Measurements from ENCODE around the gene RAB38. TPM values are rescaled to one million over a fixed set of nuclear protein-coding genes. Genes with fewer than 3 reads are reported as not detected.

Gene RAB38
- polyA plus RNA-seq, 3 donors: 19.9 to 22.4 (median 22.2) TPM

DNA sequence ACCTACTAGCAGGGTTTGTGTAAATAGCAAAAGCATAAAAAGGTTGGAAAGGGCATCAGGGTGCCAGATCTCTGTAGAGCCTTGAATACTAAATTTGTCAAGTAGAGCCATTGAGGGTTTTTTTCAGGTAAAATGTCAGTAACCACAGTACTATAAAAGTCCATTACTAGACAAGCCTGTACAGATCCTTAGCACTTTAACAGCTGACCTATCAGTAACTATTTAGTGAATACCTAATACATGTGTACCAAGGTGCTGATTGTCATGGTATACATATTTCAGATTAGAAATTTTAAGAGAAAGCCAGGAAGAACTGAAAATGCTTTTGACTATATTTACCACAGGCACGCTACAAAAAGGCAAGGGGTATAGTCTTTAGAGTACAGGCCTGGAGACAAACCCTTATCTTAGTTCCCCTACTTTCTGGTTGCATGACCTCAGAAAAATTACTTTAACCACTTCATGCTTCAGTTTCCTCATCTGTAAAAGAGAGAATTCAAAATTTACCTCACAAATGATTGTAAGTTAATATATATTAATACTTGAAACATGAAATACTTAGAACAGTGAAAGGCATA is 57.9 kb downstream of the RAB38 start:
- no peak for DNase-seq (ENCODE audit: extremely low read depth in 1 of 11, low read depth in 9 of 11, low spot score in 4 of 11)

DNA sequence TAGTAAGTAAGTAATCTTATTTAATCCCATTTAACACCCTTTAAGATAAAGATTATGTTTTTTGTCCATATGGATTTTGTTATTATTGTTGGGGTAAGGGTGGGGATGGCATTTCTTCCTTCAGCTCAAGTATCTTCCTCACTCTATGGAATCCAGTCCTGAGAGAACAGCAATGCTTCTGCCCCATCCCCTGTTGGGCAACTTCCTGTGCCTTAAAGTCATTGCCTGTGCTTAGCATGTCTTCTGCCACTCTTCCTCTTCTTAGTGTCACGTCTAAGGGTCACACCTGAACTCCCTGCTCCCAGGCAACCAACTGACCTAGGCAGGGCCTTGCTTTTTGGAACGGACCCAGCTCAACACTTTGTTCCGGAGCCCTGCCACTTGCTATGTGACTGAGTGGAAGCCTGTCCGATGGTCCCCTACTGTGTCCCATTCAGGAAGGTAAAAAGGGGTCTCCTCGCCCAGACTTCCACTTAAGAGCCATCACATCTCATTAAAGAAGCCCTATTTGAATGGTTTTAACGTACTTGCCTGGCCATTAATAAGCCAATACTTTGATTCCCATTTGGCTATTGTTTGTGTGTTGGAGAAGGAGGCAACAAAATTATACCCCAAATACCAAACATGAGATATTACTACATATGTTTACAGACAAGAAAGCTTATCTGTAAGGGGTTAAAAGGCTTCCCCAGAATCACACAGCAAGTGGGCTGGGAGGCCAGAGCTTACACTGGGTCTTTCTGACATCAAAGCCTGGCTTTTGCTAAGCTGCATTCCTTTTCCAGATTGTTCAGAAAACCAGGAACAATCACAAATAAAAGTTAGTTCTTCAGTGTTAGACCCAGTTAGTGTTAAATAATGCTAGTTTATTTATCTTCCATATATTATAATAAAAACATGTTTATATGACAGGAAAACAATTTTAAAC is 59.2 kb downstream of the RAB38 start:
- DNase-seq (ENCODE audit: extremely low read depth in 1 of 11, low read depth in 9 of 11, low spot score in 4 of 11): no peak

DNA sequence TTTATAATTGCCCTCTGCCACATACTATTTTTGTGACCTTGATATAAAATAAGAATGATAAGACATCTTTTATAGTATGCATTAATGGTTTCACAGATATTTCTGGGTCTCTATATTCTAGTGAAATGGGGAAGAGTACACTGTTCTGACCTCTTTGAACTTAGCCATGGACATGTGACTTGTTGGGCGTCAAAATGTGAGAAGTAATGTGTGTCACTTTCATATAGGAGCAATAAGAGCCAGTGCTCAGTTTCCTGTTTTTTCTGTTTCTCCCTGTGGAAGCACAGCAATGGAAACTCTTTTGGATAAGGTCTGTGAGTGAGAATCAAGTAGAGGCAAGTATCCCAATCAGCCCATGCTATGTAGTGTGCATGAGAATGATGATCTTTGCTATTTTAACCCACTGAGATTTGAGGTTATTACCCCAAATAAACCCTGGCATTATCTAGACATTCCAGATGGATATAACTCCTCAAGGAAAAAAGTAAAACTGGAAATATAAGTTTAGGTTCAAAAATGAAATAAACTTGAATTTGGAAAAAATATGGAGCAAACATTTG is 60.7 kb downstream of the RAB38 start:
- DNase-seq (ENCODE audit: extremely low read depth in 1 of 11, low read depth in 9 of 11, low spot score in 4 of 11): no peak

DNA sequence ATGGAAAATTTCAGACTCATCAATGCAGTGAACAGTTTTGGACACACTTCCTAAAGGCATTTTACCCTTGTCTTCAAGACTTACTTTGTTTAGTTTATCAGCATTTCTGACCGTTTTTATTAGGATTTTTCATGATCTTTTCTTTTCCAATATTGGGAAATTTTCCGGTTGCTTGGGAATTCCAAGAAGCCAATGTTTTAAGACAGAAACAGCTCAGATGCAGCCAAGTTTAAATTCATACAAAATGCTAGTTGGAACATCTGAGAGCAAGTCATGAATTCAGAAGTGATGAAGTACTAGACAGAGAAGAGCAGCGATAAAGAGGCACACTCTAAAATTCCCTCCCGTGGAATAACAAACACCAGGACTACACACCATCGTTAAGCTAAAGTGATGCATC is 68.6 kb downstream of the RAB38 start:
- DNase-seq (ENCODE audit: extremely low read depth in 1 of 11, low read depth in 9 of 11, low spot score in 4 of 11): no peak

DNA sequence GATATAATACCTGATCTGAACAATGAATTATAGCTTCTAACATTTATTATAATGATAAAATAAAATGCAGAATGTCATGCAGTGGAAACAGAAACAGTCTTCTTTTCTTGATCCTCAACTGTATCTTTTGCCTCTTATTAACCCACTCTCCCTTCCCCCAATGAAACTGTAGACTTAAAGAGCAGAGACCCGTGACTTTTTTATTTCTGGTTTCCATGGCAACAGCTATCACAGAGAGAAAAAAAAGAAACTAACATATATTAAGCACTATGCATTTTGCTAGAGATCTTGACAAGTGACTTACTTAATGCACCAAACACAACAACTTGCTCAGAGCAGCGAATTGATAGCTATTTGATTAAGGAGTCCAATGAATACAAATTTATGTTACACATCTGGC is 69.3 kb downstream of the RAB38 start:
- peak in 6 of 11 donors; percentile 9 to 41 (median 18) for DNase-seq (ENCODE audit: extremely low read depth in 1 of 11, low read depth in 9 of 11, low spot score in 4 of 11)

DNA sequence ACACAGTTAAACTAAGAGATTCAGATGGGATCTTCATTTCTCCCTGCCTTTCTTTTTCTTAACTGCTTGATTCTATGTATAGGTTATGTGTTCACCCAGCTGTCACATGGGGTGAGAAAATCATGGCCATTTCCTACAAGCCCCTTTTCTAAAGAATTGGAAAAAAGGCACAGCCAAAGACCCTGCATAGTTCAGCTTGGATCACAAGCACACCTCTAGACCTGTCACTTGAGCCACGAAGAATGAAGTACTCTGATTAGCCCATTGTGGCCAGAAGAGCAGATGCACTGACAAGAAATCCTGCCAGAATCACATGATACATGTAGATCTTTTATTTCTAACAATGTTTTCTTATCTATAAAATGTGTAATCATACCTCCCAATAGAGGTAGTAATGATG is 69.7 kb downstream of the RAB38 start:
- no peak for DNase-seq (ENCODE audit: extremely low read depth in 1 of 11, low read depth in 9 of 11, low spot score in 4 of 11)

DNA sequence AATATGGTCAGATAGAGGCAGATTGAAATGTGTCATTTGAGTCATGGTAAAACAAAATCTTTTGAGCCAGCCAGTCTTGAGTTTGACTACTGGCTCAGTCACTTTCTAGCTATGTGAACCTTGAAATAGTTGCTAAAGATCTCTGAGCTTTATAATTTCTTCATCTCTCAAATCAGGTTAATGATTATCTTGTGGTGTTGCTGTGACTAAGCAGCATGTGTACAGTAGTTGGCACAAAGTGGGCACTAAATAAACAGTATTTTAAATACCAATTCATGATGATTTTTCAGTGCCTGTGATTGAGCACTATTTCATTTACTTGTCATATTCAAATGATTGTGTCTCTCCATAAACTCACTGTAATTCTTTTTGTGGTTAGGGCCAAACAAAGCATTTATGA is 70.8 kb downstream of the RAB38 start:
- DNase-seq (ENCODE audit: extremely low read depth in 1 of 11, low read depth in 9 of 11, low spot score in 4 of 11): no peak

DNA sequence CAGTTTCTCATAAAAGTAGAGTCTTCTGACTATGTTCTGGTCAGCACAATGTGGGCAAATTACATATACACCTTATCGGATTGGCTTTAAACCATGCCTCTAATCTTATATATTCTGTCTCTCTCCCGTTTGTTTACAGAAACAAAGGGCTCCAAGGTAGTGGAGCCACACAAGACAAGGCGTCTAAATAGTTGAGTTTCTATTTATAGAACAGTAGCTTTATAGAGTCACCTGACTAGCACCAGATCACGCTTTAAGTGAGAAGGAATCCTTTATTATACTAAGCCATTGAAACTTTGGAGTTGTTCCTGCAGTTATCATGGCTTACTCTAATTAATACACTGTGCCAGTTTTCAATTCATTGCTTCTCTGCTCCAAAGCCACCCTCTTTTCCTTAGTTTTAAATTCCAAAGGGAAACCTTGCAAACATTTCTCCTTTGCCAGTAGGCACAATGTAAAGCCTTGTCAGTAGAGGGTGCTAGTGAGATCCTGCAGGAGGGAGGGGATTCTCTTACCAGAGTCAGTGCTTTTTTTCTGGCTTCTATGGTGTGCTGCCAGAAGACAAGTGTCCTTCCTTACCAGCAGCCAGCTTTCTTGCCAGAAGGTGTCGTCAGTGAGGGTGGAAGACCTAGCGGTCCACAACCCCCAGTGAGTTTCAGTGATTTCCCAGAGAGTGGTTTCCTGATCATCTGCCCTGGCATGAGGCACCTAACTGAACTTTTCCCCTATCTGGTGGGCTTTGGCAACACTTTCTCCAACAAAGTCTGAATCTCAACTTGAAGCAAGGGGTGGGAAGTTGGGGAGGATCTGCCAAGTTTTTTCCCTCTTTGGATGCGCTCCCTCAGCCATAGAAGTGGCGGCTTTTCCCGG is 71.7 kb downstream of the RAB38 start:
- no peak for DNase-seq (ENCODE audit: extremely low read depth in 1 of 11, low read depth in 9 of 11, low spot score in 4 of 11)

DNA sequence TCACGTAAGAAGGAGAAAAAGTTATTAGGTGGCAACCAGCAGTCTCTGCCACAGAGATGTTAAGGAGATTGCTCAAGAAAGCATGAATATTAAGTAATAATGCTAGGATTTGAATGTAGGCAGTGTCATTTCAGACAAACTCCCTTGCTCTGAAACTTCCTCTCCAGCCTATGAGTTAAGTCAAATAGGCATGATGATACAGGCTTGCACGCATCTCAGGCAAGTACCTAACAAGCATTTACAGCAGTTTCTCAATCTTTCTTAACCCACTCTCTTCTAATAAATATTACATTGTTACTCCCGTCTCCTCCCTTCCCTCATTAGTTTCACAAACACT is 72.7 kb downstream of the RAB38 start:
- DNase-seq (ENCODE audit: extremely low read depth in 1 of 11, low read depth in 9 of 11, low spot score in 4 of 11): no peak

DNA sequence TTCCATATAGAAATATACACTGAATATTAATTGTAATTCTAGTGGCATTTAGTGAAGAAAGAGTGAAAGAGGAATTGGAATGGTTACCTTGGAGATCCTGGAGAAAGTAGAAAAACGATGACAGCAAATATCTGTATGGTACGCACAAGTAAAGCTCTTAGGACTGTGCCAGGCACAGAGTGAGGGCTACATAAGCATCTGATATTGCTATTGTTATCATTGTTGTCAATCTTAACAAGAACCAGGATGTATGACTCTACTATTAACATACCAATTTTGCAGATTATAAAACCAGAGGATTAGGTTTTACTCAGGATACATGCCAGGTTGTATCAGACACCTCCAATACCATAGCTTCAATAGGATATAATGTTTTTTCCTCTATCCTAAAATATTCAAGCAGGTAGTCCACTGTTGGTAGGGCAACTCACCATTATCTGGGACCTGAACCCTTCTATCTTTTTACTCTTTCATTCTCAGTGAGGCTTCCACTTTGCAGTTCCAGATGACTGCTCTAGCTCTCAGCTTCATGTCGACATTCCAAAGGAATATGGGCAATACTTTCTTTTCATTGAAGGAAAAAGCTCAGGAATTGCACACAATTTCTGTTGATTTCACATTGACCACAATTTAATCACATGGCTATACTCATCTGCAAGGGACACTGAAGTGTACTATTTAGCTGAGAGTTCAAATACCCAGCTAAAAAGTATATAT is 73.2 kb downstream of the RAB38 start:
- DNase-seq (ENCODE audit: extremely low read depth in 1 of 11, low read depth in 9 of 11, low spot score in 4 of 11): no peak

DNA sequence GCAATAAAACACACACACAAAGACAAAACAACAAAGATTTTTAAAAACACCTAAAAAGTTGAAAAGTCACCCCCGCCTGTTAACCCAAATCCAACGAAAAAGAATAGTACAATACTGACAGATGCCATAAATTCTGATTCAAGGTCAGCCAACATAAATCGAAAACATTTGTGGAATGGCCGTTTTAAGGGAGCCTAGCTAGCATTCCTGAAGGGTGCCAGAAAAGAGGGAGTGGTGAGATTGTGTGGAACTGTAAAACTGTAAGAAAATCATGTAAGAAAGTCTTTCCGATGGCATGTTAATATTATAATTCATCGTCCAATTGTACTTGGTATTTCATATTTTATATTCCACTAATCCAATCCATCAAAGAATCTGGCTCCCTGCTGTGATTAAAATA is 75.1 kb downstream of the RAB38 start:
- no peak for DNase-seq (ENCODE audit: extremely low read depth in 1 of 11, low read depth in 9 of 11, low spot score in 4 of 11)

DNA sequence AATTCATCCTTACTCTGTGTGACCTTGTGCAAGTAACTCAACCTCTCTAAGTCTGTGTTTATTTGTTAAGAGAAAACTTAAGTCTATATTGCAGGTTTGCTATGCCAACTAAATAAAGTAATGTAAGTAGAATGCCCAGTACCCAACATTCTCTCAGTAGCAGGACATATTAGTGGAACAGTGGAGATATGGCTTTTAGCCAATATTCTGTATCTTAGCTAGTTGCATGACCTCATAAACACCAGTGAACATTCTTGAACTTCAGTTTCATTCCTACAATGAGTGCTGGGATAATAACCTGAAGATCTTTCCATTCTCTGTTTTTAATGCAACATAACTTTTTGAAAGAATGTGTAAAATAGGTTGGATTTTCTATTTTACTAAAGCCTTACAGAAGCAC is 77.0 kb downstream of the RAB38 start:
- no peak for DNase-seq (ENCODE audit: extremely low read depth in 1 of 11, low read depth in 9 of 11, low spot score in 4 of 11)

DNA sequence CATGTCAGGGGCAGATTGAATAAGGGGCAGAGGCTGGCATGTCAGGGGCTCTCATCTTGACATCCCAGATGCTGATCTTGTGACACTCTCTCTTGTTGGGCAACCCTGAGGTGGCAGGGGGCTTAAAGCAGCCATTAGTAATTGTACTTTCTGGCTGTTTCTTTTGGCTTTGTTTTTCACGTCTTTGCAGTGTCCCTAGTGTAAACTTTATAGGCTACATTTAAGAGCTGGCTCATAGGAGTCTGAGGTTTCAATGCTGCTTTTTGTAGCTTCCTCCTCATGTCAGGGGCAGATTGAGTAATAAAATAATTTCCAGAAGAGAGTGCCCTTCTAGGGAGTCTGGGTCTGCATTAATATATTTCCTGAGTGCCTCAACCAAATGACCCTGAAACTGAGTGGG is 86.1 kb downstream of the RAB38 start:
- DNase-seq (ENCODE audit: extremely low read depth in 1 of 11, low read depth in 9 of 11, low spot score in 4 of 11): no peak

DNA sequence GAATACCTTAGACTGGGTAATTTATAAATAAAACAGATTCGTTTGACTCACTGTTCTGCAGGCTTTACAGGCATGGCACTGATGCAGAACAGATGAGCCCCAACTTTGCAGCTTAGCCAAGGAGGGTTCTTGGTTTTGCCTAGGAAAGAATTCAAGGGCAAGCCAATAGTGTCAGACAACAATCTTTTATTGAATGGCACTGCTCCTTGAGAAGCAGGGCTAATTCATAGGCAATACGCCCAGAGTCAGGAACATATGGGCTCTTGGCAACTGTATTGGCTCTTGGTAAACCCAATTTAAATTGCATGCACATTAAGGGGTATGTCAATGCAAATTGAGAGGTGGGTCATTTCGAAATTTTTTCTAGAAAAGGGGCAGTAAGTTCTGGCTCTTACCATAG is 87.9 kb downstream of the RAB38 start:
- DNase-seq (ENCODE audit: extremely low read depth in 1 of 11, low read depth in 9 of 11, low spot score in 4 of 11): no peak

DNA sequence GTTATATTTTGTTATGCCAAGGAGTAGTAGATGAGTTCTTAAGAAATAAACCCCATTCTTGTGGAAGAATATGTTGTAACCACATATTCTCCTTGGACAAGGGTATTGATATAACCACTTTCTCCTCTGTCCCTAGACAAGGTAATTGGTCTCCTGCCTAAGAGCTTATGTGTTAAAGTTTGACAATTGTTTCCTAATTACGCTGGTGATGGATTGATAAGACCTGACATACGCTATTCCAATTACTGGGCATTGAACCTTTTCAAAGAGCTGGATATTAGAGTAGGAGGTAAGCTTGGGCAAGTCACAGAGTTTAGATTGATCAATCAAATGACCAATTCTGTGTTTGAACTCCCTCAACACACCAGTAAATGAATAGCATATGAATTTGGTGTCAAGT is 88.9 kb downstream of the RAB38 start:
- no peak for DNase-seq (ENCODE audit: extremely low read depth in 1 of 11, low read depth in 9 of 11, low spot score in 4 of 11)

DNA sequence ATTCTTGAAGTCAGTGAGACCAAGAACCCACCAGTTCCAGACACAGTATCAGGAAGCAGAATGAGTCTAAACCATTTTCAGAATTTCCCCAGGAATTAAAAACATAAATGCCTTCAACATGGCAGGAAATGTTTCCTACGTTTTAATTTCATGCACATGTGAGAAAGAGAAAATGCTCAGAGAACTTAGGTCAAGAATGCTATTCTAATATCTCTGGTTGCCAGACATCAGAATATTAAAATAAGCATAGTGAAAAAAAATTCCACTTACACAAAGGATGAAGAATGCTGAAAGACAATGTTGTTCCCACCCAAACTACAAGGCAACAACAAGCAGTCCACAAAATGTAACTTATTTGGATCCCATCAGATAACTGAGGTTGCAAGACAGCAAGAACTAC is 104.8 kb downstream of the RAB38 start:
- no peak for DNase-seq (ENCODE audit: extremely low read depth in 1 of 11, low read depth in 9 of 11, low spot score in 4 of 11)

DNA sequence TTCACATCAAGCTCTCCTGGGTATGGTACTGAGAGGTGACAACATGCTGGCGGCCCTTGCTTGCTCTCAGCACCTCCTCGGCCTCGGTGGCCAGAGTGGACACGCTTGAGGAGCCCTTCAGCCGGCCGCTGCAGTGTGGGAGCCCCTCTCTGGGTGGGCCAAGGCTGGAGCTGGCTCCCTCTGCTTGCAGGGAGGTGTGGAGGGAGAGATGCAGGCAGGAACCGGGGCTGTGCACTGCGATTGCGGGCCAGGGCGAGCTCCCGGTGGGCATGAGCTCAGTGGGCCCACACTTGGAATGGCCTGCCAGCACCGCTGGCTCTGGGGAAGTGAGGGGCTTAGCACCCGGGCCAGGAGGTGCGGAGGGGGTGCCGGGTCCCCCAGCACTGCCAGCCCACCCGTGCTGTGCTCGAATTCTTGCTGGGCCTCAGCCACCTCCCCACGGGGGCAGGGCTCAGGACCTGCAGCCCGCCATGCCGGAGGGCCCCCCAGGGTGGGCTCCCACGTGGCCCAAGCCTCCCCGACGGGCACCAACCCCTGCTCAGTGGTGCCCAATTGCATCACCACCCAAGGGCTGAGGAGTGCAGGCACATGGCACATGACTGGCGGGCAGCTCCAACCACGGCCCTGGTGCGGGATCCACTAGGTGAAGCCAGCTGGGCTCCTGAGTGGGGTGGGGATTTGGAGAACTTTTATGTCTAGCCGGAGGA is 106.2 kb downstream of the RAB38 start:
- no peak for DNase-seq (ENCODE audit: extremely low read depth in 1 of 11, low read depth in 9 of 11, low spot score in 4 of 11)

DNA sequence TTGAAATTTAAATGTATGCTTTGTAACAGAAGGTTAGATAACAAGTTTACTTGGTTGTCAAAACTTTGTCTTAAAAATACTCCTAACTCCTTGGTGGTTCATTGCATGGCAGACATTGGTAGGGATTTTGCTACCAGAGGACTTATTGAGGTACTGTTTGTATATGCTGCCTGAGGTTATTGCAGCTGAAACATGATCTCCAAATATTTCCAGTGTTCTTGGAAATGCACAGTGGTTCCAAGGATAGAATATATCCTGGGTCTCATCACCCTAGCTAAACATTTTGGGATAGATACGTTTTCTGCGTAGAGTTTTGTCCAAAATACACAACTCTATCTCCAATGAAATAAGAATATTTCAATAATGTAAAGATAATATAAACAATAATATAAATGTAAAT is 109.2 kb downstream of the RAB38 start:
- DNase-seq (ENCODE audit: extremely low read depth in 1 of 11, low read depth in 9 of 11, low spot score in 4 of 11): no peak

All from renal cortex interstitium (tissue), 11 donors.